ENCODE data around the gene ZFP57. TPM values are rescaled to one million over a fixed set of nuclear protein-coding genes. Genes with fewer than 3 reads are reported as not detected.

Gene ZFP57
- total and polyA plus RNA-seq, 10 of the 15 experiments (the other 5 are each of a cell fraction or from before 2014, with no cell fraction given): not detected

DNA sequence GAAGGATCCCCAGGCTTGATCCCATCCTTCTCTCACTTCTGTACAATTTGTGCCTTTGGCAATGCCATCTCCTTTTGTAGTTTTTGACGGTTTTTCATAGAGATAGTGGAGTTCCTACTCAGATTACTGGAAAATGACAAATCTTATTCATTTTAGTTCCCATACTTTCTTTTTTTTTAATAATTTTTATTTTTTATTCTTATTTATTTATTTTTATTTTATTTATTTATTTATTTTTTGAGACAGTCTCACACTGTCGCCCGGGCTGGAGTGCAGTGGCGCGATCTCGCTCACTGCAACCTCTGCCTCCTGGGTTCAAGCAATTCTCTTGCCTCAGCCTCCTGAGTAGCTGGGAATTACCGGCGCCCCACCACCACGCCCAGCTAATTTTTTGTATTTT lies 43.7 kb downstream of the ZFP57 start:
- in situ Hi-C loops (cut with MboI) (no loop called here), intact Hi-C loops (cut with micrococcal nuclease; ENCODE audit: unreplicated experiment) (no loop called here)
- DNase-seq (ENCODE audit: low read depth, low spot score) (no peak), FAIRE-seq (no peak), ATAC-seq (no peak)
- no peak overlapping the region for H2AFZ ChIP-seq (ENCODE audit: control insufficient read depth, low read depth, low read length)
- no peaks in the 10 kb centered on the region for H3K79me2 ChIP-seq (ENCODE audit: control insufficient read depth, insufficient read depth, low read length)
- H3K4me1 ChIP-seq (ENCODE audit: control insufficient read depth, insufficient read depth, low read length): peaks cover 11% of the 10 kb centered on the region
- H3K9me3 ChIP-seq (replicated peaks; ENCODE audit: control insufficient read depth, insufficient read depth, low read length): no peaks in the 10 kb centered on the region
- BruUV-seq (replicated peaks): no TSS peak
- no peak overlapping the region for H3K9ac ChIP-seq (ENCODE audit: control insufficient read depth, insufficient read depth, low read length)
- no peak overlapping the region for H3K27ac ChIP-seq (ENCODE audit: control insufficient read depth, insufficient read depth)
- WGBS (ENCODE audit: insufficient coverage, insufficient replicate concordance, low lambda C conversion rate, missing lambda C conversion rate): 83% methylated on average over 9 of the region's 9 CpGs
- ChIA-PET RAD21 (ENCODE audit: unreplicated experiment) (no interaction called here), SMC1A (ENCODE audit: uncharacterized antibody, unreplicated experiment) (interaction anchor here (1.1 kb wide), 1 partner anchor 13 kb away, joined by 3 read pairs; no protein-coding TSS in a partner anchor), CTCF (interaction anchor here (0.9 to 6.6 kb wide), 2 partner anchors 15 to 16 kb away, joined by 3 to 97 read pairs; no protein-coding TSS in a partner anchor), POLR2A (no interaction called here)
- no peaks in the 10 kb centered on the region for H3K27me3 ChIP-seq (replicated peaks in 1 of 2; ENCODE audit: control insufficient read depth in 2 of 2, insufficient read depth in 2 of 2, low read length in 1 of 2)
- no peak for TF ChIP-seq POLR2A (IDR thresholded peaks at IDR 0.05; ENCODE audit: low read depth, low read length)
- TF ChIP-seq, protein P1, sequence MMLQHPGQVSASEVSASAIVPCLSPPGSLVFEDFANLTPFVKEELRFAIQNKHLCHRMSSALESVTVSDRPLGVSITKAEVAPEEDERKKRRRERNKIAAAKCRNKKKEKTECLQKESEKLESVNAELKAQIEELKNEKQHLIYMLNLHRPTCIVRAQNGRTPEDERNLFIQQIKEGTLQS (IDR thresholded peaks at IDR 0.05; ENCODE audit: borderline replicate concordance, extremely low read depth, low read depth, low read length): no peak
- no peak for TF ChIP-seq EZH2 (IDR thresholded peaks at IDR 0.05; ENCODE audit: borderline replicate concordance, control insufficient read depth, low read depth, low read length)
- TF ChIP-seq BCL11A (IDR thresholded peaks at IDR 0.05; ENCODE audit: low read depth, low read length): no peak
- TF ChIP-seq IKZF2 (IDR thresholded peaks at IDR 0.05): no peak
- no peak for TF ChIP-seq ETV6 (conservative IDR thresholded peaks at IDR 0.05 in 1 of 2, IDR thresholded peaks at IDR 0.05 in 1 of 2; ENCODE audit: borderline replicate concordance in 1 of 2, low read depth in 1 of 2)
- TF ChIP-seq PAX8 (IDR thresholded peaks at IDR 0.05): no peak
- TF ChIP-seq TBL1XR1 (IDR thresholded peaks at IDR 0.05; ENCODE audit: low read depth, low read length): no peak
- TF ChIP-seq GATAD2B (conservative IDR thresholded peaks at IDR 0.05; ENCODE audit: low read depth): no peak
- no peak for TF ChIP-seq BACH1 (IDR thresholded peaks at IDR 0.05; ENCODE audit: borderline replicate concordance)
- TF ChIP-seq FOXK2 (IDR thresholded peaks at IDR 0.05): no peak
- TF ChIP-seq RFX5 (IDR thresholded peaks at IDR 0.05; ENCODE audit: low read depth, low read length): no peak
- TF ChIP-seq BMI1 (IDR thresholded peaks at IDR 0.05; ENCODE audit: borderline replicate concordance): no peak
- TF ChIP-seq TARDBP (IDR thresholded peaks at IDR 0.05; ENCODE audit: borderline replicate concordance): no peak
- TF ChIP-seq MYB (IDR thresholded peaks at IDR 0.05; ENCODE audit: borderline replicate concordance, low read depth, low read length): no peak
- no peak overlapping the region for H3K4me2 ChIP-seq (ENCODE audit: control insufficient read depth, insufficient read depth)
- no peaks in the 10 kb centered on the region for H4K20me1 ChIP-seq (ENCODE audit: control insufficient read depth, insufficient read depth)
- no peak overlapping the region for H3K4me3 ChIP-seq
- no peaks in the 10 kb centered on the region for H3K36me3 ChIP-seq (ENCODE audit: control insufficient read depth in 2 of 2, insufficient read depth in 2 of 2, low read length in 1 of 2)
